Fibroblast of villous mesenchyme (primary cell): ENCODE measurements around the gene NCKAP5. TPM values are rescaled to one million over a fixed set of nuclear protein-coding genes. Genes with fewer than 3 reads are reported as not detected.

ENCODE experiments used
- DNase-seq: peaks from one replicate; pipeline ENCODE4 v3.0.0-alpha.2; 2010; ENCODE audit warnings: low read depth
- H3K4me3 ChIP-seq: 2 replicates; pipeline ENCODE4 v1.5.1; 2011; ENCODE audit warnings: low read depth, mild to moderate bottlenecking, low read length
- total RNA-seq: library from RNA; depleted of rRNA; stranded (reverse); fragments of >200 nt; gene quantifications from 2 replicates; pipeline ENCODE4 v1.2.3, GENCODE V29; 2012
- TF ChIP-seq, protein P1 (sequence below): IDR thresholded peaks from 2 replicates; pipeline ENCODE4 v1.5.1; 2012; ENCODE audit warnings: low read depth, mild to moderate bottlenecking, low read length; ENCODE audit not compliant: insufficient read depth

The NCKAP5 gene
- total RNA-seq, 1 donor, result 47.9 TPM

DNA sequence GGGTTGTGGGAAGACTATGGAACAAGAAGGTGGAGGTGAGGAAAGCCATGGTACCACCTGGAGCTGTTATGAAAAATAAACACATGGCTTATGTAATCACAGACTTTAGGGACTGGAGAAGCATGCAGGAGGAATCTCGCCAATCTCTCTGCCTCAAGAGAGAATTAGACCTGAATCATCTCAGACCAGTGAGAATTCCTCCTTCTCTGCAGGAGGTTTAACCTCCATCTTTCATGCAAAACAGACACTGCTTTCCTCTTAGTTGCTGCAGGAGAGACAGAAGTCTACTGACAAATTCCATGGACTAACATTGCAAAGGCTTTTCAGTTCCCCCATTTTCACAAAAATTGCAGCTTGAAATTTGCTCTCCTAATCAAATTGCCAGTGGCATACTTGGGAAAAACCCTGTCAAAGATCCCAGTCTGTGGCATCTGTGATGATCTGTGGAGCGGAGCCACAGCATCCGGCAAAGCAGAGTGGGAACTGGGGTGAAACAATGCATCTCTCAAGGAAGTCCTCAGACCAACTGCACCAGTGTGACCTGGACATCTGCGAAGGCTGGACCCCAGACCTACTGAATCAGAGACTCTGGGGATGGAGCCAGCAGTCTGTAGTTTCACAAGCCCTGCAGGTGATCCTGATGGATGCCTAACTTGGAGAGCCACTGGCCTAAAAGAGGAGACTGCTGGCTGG, 28.6 kb upstream of the NCKAP5 start:
- no peak for DNase-seq
- TF ChIP-seq, protein P1, sequence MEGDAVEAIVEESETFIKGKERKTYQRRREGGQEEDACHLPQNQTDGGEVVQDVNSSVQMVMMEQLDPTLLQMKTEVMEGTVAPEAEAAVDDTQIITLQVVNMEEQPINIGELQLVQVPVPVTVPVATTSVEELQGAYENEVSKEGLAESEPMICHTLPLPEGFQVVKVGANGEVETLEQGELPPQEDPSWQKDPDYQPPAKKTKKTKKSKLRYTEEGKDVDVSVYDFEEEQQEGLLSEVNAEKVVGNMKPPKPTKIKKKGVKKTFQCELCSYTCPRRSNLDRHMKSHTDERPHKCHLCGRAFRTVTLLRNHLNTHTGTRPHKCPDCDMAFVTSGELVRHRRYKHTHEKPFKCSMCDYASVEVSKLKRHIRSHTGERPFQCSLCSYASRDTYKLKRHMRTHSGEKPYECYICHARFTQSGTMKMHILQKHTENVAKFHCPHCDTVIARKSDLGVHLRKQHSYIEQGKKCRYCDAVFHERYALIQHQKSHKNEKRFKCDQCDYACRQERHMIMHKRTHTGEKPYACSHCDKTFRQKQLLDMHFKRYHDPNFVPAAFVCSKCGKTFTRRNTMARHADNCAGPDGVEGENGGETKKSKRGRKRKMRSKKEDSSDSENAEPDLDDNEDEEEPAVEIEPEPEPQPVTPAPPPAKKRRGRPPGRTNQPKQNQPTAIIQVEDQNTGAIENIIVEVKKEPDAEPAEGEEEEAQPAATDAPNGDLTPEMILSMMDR, result no peak
- H3K4me3 ChIP-seq, result no peak overlapping the region

DNA sequence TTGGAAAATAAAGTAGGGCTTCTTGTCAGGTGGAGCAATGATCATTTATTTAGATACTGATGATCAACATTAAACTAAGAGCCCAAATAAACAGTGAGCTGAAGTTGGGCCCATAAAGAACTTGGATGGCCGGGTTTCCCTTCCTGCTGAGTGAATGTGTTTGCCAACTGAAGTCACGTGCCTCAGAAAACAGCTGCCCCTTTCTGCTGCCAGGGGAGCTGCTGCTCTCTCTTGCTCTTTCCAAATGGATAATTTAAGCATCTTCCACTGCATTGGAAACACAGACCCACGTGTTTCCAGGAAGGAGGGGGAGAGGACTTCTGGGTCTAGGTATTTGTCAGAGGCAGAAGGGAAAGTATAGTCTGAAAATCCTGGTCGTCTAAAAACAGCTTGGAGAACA, 22.9 kb upstream of the NCKAP5 start:
- DNase-seq, result no peak
- TF ChIP-seq, protein P1, result no peak

DNA sequence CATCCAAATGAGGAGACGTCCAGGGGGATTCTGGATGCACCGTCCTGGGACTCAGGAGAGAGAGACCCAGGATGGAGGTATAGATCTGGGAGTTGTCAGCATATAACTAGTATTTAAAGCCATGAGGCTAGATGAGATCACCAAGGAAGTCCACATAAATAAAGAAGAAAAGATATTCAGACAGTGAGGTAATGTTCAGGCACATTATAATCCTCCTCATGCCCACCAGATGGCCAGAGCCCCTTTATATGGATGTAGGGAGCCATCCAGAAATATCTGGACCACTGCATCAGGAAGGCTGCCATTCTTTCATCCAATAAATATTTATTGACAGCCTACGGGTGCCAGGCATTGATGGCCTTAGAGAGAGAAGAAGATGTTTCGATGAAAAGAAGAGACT, 21.2 kb upstream of the NCKAP5 start:
- no peak for DNase-seq
- no peak overlapping the region for H3K4me3 ChIP-seq
- TF ChIP-seq, protein P1, result no peak

More for the DNA sequence above, 22.9 kb upstream of the NCKAP5 start:
- H3K4me3 ChIP-seq, result no peak overlapping the region

DNA sequence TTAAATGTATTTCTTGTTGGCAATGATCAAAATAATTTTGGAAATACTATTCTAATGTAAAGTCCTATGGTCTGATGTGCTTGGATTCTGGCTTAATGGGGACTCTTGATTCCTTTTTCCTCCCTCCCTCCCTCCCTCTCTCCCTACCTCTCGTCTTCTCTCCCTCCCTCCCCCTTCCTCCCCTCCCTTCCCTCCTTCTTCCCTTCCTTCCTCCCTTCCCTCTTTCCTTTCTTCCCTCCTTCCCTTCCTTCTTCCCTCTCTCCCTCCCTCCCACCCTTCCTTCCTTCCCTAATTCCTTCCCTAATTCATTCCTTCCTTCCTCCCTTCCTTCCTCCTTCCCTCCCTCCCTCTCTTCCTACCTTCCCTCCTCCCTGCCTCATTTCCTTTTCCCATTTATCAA, 19.9 kb upstream of the NCKAP5 start:
- TF ChIP-seq, protein P1, result no peak
- DNase-seq, result no peak
- no peak overlapping the region for H3K4me3 ChIP-seq

DNA sequence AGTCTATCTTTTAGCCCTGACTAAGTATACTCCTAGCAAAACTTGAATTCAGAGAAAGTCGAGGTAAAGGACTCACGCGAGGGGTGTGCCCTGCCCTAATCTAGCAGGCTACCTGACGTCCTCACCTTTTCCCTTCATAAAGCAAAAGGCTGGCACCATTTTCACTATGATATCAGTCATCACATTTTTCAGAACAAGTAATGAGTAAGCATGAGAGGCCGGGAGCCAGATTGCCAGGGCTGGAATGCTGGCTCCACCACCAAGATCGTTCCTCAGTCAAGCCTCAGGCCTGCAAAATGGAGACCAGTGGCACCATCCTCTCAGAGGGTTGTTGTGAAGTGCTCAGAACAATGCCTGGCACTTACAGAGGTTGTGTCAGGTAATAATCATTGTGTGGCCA, 18.7 kb upstream of the NCKAP5 start:
- TF ChIP-seq, protein P1, result no peak
- H3K4me3 ChIP-seq, result no peak overlapping the region
- DNase-seq, result no peak

DNA sequence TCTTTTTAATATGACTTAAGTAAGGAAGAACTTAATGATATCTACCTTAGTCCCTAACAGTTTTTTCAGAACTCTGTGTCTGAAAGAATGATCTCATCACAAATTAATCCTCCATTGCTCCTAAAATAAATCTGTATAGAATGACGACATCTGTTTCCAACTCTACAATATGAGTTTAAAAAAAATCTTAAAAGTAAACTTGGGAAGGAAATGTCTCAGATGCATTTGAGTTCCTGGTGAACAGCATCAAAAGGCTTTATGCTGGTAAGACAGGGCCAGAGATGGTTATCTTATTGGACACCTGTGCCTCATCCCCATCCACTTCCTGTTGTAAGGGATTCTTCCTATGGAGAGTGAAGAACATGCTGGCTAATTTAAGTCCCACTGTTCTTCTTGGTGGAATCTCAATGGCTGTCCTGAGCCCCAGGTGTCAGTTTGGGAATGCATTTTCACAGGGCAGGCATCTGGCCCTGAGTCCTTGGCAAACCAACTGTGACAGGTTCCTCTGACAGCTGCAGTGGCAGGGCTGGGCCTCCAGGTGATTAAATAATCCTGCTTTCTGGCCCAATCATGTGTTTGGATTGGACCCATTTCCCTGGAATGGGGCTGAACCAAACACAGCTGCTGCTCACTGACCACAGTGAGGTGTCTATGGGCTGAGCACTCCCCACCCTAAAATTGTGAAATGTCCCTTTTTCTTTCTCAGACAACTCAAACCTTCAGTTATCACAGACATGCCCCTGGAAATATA, 12.9 kb upstream of the NCKAP5 start:
- DNase-seq, result no peak
- H3K4me3 ChIP-seq, result no peak overlapping the region
- TF ChIP-seq, protein P1, result no peak

DNA sequence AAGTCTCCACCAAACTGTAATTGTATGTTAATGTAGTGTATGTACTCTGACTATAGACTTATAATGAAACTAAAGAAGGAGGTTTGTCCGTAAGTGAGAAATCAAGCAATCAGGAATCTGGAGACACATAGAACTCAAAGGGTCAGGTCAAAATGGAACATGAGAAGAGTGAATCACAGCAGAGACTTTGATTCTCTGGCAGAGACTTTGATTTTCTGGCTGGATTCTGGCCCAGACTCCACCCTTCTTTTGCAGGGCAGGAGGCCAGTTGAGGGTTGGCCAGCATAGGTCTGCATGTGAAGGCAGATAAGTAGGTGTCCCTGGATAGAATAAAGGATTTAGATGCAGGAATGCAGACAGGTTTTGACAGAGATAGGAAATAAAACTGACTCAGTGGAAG, 11.0 kb upstream of the NCKAP5 start:
- H3K4me3 ChIP-seq, result no peak overlapping the region
- DNase-seq, result no peak

More for the DNA sequence above, 11.0 kb upstream of the NCKAP5 start:
- TF ChIP-seq, protein P1, result no peak
